ENCODE data around the gene PDGFA.

DNA sequence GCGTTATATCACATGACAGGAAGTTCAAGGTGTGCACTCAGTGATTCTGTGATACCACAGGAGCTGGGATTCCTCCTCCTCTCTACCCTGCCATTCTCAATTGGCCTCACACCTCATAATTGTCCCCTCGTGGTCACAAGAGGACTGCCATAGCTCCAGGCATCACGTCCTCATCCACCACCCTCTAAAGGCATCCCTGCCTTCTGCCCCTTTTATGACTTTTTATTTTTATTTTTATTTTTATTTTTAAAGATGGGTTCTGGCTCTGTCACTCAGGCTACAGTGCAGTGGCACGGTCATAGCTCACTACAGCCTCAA, 47.0 kb downstream of the PDGFA start:
- TF ChIP-seq CTCF (conservative IDR thresholded peaks at IDR 0.05; ENCODE audit: low read length) (no peak), EZH2phosphoT487 (IDR thresholded peaks at IDR 0.05; ENCODE audit: borderline replicate concordance, low read depth, low read length) (no peak)
